Fibroblast of the aortic adventitia (primary cell): ENCODE measurements around the gene L1CAM. TPM values are rescaled to one million over a fixed set of nuclear protein-coding genes. Genes with fewer than 3 reads are reported as not detected.

Experiments used
- DNase-seq: peaks from one replicate; pipeline ENCODE4 v3.0.0-alpha.2; 2010; ENCODE audit warnings: low read depth
- H3K4me3 ChIP-seq: 2 replicates; pipeline ENCODE4 v1.5.1; 2011; ENCODE audit warnings: low read depth, mild to moderate bottlenecking, control low read depth, low read length, moderate library complexity
- total RNA-seq: library from RNA; depleted of rRNA; stranded (reverse); fragments of >200 nt; gene quantifications from 2 replicates; pipeline ENCODE4 v1.2.3, GENCODE V29; 2012; ENCODE audit warnings: low replicate concordance
- TF ChIP-seq, protein P1 (sequence below): IDR thresholded peaks from 2 replicates; pipeline ENCODE4 v1.5.1; 2011; ENCODE audit warnings: mild to moderate bottlenecking, low read length, control low read depth, inconsistent platforms; ENCODE audit not compliant: insufficient read depth

The L1CAM gene
- total RNA-seq, 1 donor, result 0.36 TPM

DNA sequence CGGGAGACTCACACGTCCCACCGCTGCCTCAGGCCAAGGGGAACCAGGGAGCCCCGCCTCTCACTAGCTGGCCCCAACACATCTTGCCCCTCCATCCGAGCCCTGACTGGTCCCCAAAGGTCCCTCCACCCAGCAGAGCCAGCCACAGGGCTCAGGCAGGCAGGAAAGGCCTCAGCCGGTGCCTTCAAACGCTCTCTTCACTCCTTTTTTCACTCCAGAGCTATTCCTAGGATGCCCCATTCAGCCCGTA is 41.6 kb upstream of the L1CAM start:
- DNase-seq, result no peak
- H3K4me3 ChIP-seq, result peak overlapping the region; percentile 71
- TF ChIP-seq, protein P1, sequence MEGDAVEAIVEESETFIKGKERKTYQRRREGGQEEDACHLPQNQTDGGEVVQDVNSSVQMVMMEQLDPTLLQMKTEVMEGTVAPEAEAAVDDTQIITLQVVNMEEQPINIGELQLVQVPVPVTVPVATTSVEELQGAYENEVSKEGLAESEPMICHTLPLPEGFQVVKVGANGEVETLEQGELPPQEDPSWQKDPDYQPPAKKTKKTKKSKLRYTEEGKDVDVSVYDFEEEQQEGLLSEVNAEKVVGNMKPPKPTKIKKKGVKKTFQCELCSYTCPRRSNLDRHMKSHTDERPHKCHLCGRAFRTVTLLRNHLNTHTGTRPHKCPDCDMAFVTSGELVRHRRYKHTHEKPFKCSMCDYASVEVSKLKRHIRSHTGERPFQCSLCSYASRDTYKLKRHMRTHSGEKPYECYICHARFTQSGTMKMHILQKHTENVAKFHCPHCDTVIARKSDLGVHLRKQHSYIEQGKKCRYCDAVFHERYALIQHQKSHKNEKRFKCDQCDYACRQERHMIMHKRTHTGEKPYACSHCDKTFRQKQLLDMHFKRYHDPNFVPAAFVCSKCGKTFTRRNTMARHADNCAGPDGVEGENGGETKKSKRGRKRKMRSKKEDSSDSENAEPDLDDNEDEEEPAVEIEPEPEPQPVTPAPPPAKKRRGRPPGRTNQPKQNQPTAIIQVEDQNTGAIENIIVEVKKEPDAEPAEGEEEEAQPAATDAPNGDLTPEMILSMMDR, result no peak

DNA sequence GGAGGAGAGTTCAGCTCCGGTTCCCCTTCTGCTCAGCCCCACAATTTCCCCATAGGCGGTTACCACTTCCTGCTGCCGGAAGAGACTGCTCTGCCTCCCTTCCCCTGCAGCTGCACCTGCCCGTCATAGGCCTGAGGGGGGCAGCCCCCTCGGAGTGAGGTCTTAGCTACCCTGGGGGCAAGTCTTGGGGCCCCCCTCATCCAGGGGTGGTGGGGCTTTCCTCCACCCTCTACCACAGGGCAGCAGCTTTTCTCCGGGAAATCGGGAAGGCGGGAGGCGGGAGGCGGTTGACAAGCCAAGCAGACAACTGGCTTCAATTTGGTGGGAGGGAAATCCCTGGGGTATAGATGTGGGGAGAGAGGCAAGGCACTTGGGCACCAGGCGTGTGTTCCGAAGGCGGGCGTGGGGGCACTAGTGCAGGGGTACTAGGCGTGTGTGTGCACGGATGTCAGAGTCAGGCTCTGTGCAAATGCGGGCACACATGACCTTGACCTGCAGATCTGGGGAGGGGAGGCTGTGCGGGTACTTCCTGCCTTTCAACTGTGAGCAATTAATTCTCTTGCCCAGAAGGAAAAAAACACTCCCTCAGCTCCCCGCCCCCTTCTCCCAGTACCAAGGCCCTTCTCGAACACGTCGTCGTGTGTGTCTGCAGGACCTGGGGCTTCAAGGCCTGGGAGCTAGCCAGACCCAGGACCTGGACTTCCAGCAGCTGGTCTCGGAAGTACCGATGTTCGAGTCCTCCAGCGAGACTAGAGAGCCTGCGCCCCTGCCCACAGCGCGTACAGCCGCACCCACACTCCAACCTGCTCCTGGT is 41.1 kb upstream of the L1CAM start:
- DNase-seq, result peak; percentile 16
- H3K4me3 ChIP-seq, result peak overlapping the region; percentile 71
- TF ChIP-seq, protein P1, result no peak

DNA sequence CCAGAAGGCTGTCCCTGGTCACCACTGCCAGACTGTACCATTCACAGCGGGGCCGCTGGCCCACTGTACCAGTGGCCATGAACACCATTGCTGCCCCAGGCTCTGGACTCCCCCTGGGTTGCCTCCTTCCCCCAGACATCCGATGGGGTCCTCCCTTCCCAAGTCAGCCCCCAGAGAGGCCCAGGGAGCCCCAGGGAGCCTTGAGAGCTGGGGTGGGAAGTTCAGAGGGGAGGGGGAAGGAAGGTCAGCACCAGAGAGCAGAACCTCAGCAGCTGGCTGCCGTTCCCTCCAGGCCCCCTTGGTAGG is 40.5 kb upstream of the L1CAM start:
- H3K4me3 ChIP-seq, result no peak overlapping the region
- DNase-seq, result no peak
- TF ChIP-seq, protein P1, result no peak

DNA sequence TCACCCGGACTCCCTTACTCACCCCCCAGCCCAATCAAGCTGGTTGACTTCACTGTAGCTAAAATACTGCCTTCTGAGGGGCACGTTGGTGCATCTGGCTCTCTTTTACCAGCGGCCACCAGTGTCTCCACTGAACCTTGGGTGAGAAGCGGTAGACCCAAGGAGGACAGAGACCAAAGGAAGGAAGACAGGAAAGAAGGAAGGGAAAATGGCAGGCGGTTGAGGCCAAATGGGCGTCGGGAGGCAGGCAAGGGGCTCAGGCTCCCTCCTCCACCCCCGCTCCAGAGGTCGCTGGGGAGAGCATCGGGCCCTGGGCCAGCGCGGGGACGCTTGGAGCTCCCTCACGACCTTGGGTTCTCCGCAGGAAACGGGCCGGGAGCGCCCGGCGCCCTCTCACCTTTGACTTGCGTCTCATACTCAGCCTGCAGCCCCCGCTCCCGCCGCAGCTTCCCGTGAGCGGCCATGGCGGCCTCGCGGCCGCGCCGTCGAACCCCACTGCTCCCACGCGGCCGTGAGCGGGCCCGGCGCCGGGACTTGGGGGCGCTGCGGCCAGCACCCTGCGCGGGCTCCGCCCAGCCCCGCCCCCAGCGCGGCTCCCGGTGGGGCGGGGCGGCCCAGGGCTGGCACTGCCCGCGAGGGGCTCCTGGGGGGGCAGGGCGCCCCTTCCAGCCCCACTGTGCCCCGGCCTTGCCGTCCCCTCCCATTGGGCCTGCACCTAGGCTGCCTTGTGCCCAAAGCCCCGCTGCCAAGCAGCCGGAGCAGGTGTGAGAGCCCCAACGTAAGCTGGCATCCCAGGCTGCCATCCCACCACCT is 40.0 kb upstream of the L1CAM start, which contains the start of gene ARHGAP4:
Gene ARHGAP4 (minus strand): TSS at position 526 of the 813 bp plus-strand sequence. CDS start 62 bp downstream, at position 464.
- TF ChIP-seq, protein P1, result no peak
- no peak for DNase-seq
- peak within 1 kb of the TSS; percentile 71 for H3K4me3 ChIP-seq

DNA sequence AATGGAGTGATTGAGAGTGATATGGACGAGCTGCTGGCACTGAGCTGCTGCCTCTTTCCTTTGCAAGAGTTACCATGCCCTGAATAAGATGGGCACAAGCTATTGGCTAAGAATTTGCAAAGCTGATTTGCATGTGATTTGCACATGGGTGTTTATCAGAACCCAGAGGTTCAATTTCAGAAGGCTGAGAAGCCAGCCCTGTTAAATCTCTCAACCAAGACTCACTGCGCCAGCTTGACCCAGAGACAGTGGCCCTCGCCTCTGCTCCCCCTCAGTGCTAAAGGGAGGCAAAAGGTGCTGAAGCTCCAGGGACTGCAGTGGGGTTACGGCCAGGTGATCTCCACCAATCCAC is 39.4 kb upstream of the L1CAM start:
- TF ChIP-seq, protein P1, result no peak
- DNase-seq, result no peak
- no peak overlapping the region for H3K4me3 ChIP-seq

DNA sequence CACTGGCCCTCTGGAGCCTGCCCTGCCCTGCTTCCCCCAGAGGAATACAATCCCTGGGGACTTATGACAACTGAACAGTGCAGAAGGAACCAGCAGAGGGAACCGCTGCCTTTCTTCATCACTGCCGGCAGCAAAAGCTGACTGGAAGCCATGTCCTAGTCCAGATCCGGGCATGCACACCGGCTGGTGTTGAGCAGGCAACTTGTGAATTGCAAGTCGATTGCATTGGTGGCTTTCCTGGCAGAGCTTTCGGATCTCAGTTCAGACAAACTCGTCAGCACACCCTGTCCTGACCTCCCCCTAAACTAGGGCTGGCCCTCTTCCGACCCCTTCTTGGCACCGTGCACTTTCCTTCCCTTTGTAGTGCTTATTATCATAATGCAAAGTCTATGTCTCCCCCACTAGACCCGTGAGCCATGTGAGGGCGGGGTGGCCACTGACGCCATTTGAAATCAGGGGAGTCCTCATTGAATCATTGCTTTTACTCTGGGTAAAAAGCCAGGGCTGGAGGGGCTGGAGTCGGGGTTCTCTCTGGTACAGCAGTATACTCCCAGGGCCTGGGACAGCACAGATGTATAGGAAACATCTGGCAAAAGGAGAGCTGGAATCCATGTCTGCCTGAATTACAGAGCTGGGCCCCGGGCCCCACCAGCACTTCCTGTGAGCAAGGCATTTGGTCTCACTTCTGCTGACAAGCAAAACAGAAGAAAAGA is 38.3 kb upstream of the L1CAM start:
- TF ChIP-seq, protein P1, result no peak
- no peak overlapping the region for H3K4me3 ChIP-seq
- DNase-seq, result peak; percentile 35
